Body of pancreas (tissue), 4 donors: ENCODE results near the gene CLSTN1. TPM values are rescaled to one million over a fixed set of nuclear protein-coding genes. Genes with fewer than 3 reads are reported as not detected.

Experiments
- ATAC-seq: fragments of 150-250 bp; one replicate; pipeline ENCODE4 v1.9.1; 2016
- DNase-seq, 4 donors: peaks; one replicate each; pipeline ENCODE4 v3.0.0-alpha.2; 2019
- H3K27ac ChIP-seq, 4 donors: fragments of 200-600 bp; sonication (generic); 1 replicate in 3 of 4; 2 replicates in 1 of 4; pipeline versions ENCODE4 v1.5.1 to v1.6.1; 2016 to 2019; ENCODE audit warnings: mild to moderate bottlenecking in 1 of 4, mixed read lengths in 1 of 4, moderate library complexity in 1 of 4
- H3K27me3 ChIP-seq, 2 donors: fragments of 200-600 bp; sonication (generic); one replicate each; pipeline ENCODE4 v1.6.0; 2016; ENCODE audit warnings: mild to moderate bottlenecking in 1 of 2
- H3K36me3 ChIP-seq, 2 donors: fragments of 200-600 bp; sonication (generic); replicated peaks in 1 of 2; 2 replicates each; pipeline ENCODE4 v1.5.1; 2016; ENCODE audit warnings: low read depth in 2 of 2; ENCODE audit not compliant: insufficient read depth in 1 of 2
- H3K4me1 ChIP-seq: fragments of 200-600 bp; sonication (generic); one replicate; pipeline ENCODE4 v1.6.0; 2016
- H3K4me3 ChIP-seq, 2 donors: fragments of 200-600 bp; sonication (generic); 1 replicate in 1 of 2; 2 replicates in 1 of 2; pipeline ENCODE4 v1.5.1; 2016 to 2019
- H3K9me3 ChIP-seq, 3 donors: fragments of 200-600 bp; sonication (generic); 1 replicate in 2 of 3; 2 replicates in 1 of 3; pipeline ENCODE4 v1.5.1; 2016
- POLR2A ChIP-seq, 3 donors: fragments of 450-650 bp; IDR thresholded peaks; one replicate each; pipeline ENCODE4 v1.6.1; 2016; ENCODE audit warnings: antibody characterized with exemption in 3 of 3, mild to moderate bottlenecking in 2 of 3
- WGBS, 2 donors: methylation state at CpG; one replicate each; pipeline ENCODE4 v1.1.5; 2017; 5-methylcytosine and 5-hydroxymethylcytosine counted together
- intact Hi-C: fragments of 100-400 bp; cut with DNase I; formaldehyde crosslinking; loops from one replicate; pipeline ENCODE4 v1.15.1; 2023
- total RNA-seq, 2 donors: library from RNA; depleted of rRNA; stranded (reverse); fragments of >200 nt; gene quantifications; one replicate each; pipeline ENCODE4 v1.1.0, GENCODE V29; 2016
- TF ChIP-seq, protein P1 (sequence below), 7 experiments: fragments of 450-650 bp in 4 of 7; fragments of 200-600 bp in 3 of 7; sonication (generic) in 3 of 7; IDR thresholded peaks; one replicate each; pipeline ENCODE4 v1.5.1; 2016 to 2019; ENCODE audit warnings: antibody characterized with exemption in 7 of 7

The CLSTN1 gene
- total RNA-seq, 2 donors from 2014 or later: 60.2 to 64.6 TPM

DNA sequence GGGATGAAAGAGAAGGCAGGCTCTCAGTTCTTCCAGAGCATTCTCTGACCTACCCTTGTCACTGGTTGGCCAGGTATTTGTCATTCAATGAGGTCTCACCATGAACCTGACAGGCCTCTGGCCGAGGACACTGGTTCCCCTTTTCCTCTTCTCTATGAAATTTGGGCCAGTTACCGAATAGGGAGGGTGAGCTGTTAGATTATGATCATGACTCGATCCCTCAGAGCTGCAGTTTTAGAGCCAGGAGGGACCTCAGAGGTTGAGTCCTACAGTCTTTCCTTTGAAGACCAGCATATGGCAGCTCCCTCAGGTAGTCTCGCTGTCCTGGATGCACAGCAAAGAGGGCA lies 29.5 kb upstream of the CLSTN1 start:
- DNase-seq: no peak
- Histone ChIP-seq H3K27me3 (no peaks in the 10 kb centered on the region), H3K36me3 (no peaks in the 10 kb centered on the region), H3K4me1 (no peaks in the 10 kb centered on the region), H3K27ac (no peak overlapping the region), H3K9me3 (no peaks in the 10 kb centered on the region), H3K4me3 (no peak overlapping the region)
- intact Hi-C loops: no loop called here
- no peak for ATAC-seq
- no peak for TF ChIP-seq POLR2A (IDR thresholded peaks at IDR 0.05)
- TF ChIP-seq, protein P1, sequence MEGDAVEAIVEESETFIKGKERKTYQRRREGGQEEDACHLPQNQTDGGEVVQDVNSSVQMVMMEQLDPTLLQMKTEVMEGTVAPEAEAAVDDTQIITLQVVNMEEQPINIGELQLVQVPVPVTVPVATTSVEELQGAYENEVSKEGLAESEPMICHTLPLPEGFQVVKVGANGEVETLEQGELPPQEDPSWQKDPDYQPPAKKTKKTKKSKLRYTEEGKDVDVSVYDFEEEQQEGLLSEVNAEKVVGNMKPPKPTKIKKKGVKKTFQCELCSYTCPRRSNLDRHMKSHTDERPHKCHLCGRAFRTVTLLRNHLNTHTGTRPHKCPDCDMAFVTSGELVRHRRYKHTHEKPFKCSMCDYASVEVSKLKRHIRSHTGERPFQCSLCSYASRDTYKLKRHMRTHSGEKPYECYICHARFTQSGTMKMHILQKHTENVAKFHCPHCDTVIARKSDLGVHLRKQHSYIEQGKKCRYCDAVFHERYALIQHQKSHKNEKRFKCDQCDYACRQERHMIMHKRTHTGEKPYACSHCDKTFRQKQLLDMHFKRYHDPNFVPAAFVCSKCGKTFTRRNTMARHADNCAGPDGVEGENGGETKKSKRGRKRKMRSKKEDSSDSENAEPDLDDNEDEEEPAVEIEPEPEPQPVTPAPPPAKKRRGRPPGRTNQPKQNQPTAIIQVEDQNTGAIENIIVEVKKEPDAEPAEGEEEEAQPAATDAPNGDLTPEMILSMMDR (IDR thresholded peaks at IDR 0.05): no peak
- 87 to 97% methylated on average over 4 of the region's 4 CpGs for WGBS, 2 donors

DNA sequence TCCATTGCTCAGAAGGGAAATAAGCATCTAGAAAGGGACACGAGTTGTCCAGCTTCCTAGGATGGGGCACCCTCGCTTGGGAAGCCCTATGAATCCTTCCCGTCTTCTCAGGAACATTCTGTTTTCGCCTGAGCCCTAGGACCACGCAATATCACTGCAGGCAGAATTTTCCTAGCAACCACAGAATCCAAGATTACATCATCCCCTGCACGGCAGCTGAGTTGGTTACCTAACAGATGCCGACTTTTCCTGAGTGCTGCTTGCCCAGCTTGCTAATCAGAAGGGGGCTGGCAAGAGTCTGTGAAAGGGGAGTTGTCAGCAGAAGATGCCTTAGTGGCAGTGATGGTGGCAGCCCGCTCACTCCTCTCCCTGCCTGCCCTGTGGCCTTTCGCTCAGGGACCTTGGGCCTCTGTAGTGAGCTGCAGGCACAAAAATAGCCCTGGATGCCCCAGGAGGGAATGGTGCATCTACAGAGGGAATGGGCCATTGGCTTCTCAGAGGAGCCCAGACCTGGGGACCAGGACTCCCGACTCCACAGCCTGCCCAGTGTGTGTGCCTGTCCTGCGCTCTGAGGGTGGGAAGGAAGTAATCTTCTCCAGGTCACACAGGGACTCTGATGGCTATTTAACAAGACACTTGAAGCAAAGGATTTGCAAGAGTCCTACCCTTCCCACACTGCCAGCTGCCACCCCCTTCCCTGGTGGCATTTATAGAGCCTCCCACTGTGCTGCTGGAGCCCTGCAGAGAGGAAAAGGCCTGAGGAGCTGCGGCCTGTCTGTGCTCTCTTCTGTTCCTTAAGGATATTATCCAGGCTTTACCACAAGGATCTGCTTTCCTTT lies 28.9 kb upstream of the CLSTN1 start:
- 81 to 97% methylated on average over 7 to 12 of the region's 12 CpGs for WGBS, 2 donors
- H3K36me3 ChIP-seq: no peaks in the 10 kb centered on the region
- TF ChIP-seq POLR2A (IDR thresholded peaks at IDR 0.05): no peak
- TF ChIP-seq, protein P1 (IDR thresholded peaks at IDR 0.05): no peak
- intact Hi-C loops: no loop called here
- H3K4me3 ChIP-seq: no peak overlapping the region
- H3K4me1 ChIP-seq: no peaks in the 10 kb centered on the region
- ATAC-seq: peak; percentile 35
- no peak overlapping the region for H3K27ac ChIP-seq
- no peaks in the 10 kb centered on the region for H3K9me3 ChIP-seq
- no peaks in the 10 kb centered on the region for H3K27me3 ChIP-seq
- peak in 2 of 4 donors; percentile 25 to 31 for DNase-seq

DNA sequence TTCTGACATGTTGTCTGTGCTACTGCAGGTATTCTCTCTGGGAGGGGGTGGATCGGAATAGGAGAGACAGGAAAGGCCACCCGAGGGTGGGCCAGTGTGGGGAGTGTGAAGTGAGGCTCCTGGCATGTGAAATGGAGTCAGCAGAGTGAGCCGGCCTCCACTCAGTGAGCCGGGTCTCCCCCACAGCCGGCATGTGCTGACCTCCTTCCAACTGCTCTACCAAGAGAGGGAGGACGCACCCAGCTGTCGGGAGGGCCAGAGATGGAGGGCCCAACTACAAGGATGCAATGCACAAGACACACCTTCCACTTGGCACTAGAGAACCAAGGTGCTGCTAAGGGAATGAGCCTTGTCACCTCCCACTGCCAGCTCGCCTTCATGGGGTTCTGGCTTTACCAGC lies 28.2 kb upstream of the CLSTN1 start:
- ATAC-seq (no peak), DNase-seq (no peak)
- no peak overlapping the region for H3K4me3 ChIP-seq
- no peaks in the 10 kb centered on the region for H3K36me3 ChIP-seq
- no peaks in the 10 kb centered on the region for H3K4me1 ChIP-seq
- no peaks in the 10 kb centered on the region for H3K9me3 ChIP-seq
- 88 to 90% methylated on average over 6 to 8 of the region's 8 CpGs for WGBS, 2 donors
- no peak for TF ChIP-seq POLR2A (IDR thresholded peaks at IDR 0.05)
- TF ChIP-seq, protein P1 (IDR thresholded peaks at IDR 0.05): no peak
- H3K27ac ChIP-seq: no peak overlapping the region
- no peaks in the 10 kb centered on the region for H3K27me3 ChIP-seq
- intact Hi-C loops: no loop called here

DNA sequence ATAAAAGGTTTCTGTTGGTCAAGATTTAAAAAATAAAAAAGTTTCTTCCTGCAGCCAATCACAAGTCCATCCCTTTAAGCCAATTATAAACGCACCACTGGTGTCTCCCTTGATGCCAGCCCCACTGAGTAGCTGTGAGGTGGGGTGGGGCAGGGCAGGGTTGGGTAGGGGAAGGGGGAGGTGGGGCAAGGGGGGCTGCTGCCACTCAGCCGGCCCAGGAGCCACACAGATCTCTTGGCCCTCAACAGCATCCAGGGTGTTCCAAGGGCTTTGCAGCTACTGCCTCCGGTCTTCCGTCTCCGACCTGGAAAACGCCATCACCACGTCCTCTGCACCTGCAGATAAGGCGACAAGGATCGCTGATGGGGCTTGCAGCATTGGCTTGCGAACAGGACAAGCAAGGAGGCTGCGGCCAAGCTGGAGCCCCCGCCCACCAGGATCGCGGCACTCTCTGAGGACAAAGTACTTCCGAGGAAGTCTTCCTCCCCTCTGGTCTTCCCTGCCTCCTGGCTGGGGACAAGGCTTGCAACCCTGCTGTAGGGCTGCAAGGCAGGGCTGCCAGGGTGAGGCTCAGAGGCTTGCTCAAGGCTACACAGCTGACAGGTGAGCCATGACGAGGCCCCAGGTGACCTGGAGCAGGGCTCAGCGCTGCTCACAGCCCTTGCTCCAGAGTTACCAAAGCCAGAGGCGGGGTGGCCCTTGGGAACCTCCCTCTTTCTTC lies 26.8 kb upstream of the CLSTN1 start:
- no peak for TF ChIP-seq POLR2A (IDR thresholded peaks at IDR 0.05)
- TF ChIP-seq, protein P1 (IDR thresholded peaks at IDR 0.05): no peak
- no peaks in the 10 kb centered on the region for H3K36me3 ChIP-seq
- H3K4me3 ChIP-seq: no peak overlapping the region
- WGBS, 2 donors: 70% methylated on average over 11 to 17 of the region's 18 CpGs
- no peak overlapping the region for H3K27ac ChIP-seq
- H3K9me3 ChIP-seq: no peaks in the 10 kb centered on the region
- no peaks in the 10 kb centered on the region for H3K27me3 ChIP-seq
- intact Hi-C loops: no loop called here
- H3K4me1 ChIP-seq: no peaks in the 10 kb centered on the region
- ATAC-seq (no peak), DNase-seq (peak in 2 of 4 donors; percentile 47 to 56)
